Mononuclear cell (primary cell): Measurements from ENCODE around the gene FAM20C. TPM values are rescaled to one million over a fixed set of nuclear protein-coding genes. Genes with fewer than 3 reads are reported as not detected.

Experiments used
- H3K27me3 ChIP-seq: 2 replicates; pipeline ENCODE4 v1.6.0; 2011; ENCODE audit warnings: low read length, control low read depth; ENCODE audit not compliant: insufficient read depth
- H3K4me1 ChIP-seq: 2 replicates; pipeline ENCODE4 v1.5.1; 2011; ENCODE audit warnings: mild to moderate bottlenecking, low read length, control low read depth; ENCODE audit not compliant: insufficient read depth
- H3K4me3 ChIP-seq: 2 replicates; pipeline ENCODE4 v1.5.1; 2011; ENCODE audit warnings: mild to moderate bottlenecking, low read length, moderate library complexity
- H3K9me3 ChIP-seq: 2 replicates; pipeline ENCODE4 v1.5.1; 2011; ENCODE audit warnings: low read depth, mild to moderate bottlenecking, control low read depth, low read length
- total RNA-seq: library from RNA; depleted of rRNA; stranded (reverse); fragments of >200 nt; gene quantifications from one replicate; pipeline ENCODE4 v1.2.3, GENCODE V29; 2012

The FAM20C gene
- total RNA-seq, result 15.3 TPM

- Histone ChIP-seq H3K9me3 (no peaks in the 10 kb centered on the region), H3K4me1 (peaks cover 19% of the 10 kb centered on the region), H3K4me3 (peak within 1 kb of the TSS; percentile 38), H3K27me3 (peaks cover 3% of the 10 kb centered on the region)
Observed at GRCh38 chr7:191981-192649, at the start of gene FAM20C. TSS of gene FAM20C (plus strand) at chr7:192571. CDS start at chr7:193200, 629 bp downstream.

GRCh38 chr7:143145-143751 lies 49.1 kb upstream of the FAM20C start:
- Histone ChIP-seq H3K9me3 (no peaks in the 10 kb centered on the region), H3K4me3 (no peak overlapping the region), H3K27me3 (no peaks in the 10 kb centered on the region), H3K4me1 (peaks cover 12% of the 10 kb centered on the region)

GRCh38 chr7:143811-144453 lies 48.4 kb upstream of the FAM20C start:
- no peaks in the 10 kb centered on the region for H3K9me3 ChIP-seq
- no peaks in the 10 kb centered on the region for H3K27me3 ChIP-seq
- H3K4me1 ChIP-seq, result peaks cover 12% of the 10 kb centered on the region
- no peak overlapping the region for H3K4me3 ChIP-seq

- no peaks in the 10 kb centered on the region for H3K9me3 ChIP-seq
- no peaks in the 10 kb centered on the region for H3K27me3 ChIP-seq
- no peak overlapping the region for H3K4me3 ChIP-seq
- peaks cover 12% of the 10 kb centered on the region for H3K4me1 ChIP-seq
Observed at GRCh38 chr7:144454-144826, 47.9 kb upstream of the FAM20C start.

- Histone ChIP-seq H3K27me3 (no peaks in the 10 kb centered on the region), H3K4me3 (no peak overlapping the region), H3K9me3 (no peaks in the 10 kb centered on the region), H3K4me1 (peaks cover 26% of the 10 kb centered on the region)
Observed at GRCh38 chr7:145863-146262, 46.5 kb upstream of the FAM20C start.

GRCh38 chr7:148543-148931 lies 43.8 kb upstream of the FAM20C start:
- Histone ChIP-seq H3K4me1 (peaks cover 40% of the 10 kb centered on the region), H3K27me3 (no peaks in the 10 kb centered on the region), H3K4me3 (peak overlapping the region; percentile 54), H3K9me3 (no peaks in the 10 kb centered on the region)

- H3K4me3 ChIP-seq, result peak overlapping the region; percentile 54
- peaks cover 34% of the 10 kb centered on the region for H3K4me1 ChIP-seq
- no peaks in the 10 kb centered on the region for H3K9me3 ChIP-seq
- H3K27me3 ChIP-seq, result no peaks in the 10 kb centered on the region
Observed at GRCh38 chr7:148932-149790, 43.2 kb upstream of the FAM20C start.

GRCh38 chr7:149791-150636 lies 42.4 kb upstream of the FAM20C start:
- H3K4me3 ChIP-seq, result peak overlapping the region; percentile 54
- H3K9me3 ChIP-seq, result no peaks in the 10 kb centered on the region
- H3K27me3 ChIP-seq, result no peaks in the 10 kb centered on the region

GRCh38 chr7:150811-151221 lies 41.6 kb upstream of the FAM20C start:
- H3K4me1 ChIP-seq, result peaks cover 29% of the 10 kb centered on the region
- H3K4me3 ChIP-seq, result no peak overlapping the region
- H3K9me3 ChIP-seq, result no peaks in the 10 kb centered on the region
- H3K27me3 ChIP-seq, result no peaks in the 10 kb centered on the region

More at GRCh38 chr7:149791-150636, 42.4 kb upstream of the FAM20C start:
- H3K4me1 ChIP-seq, result peaks cover 29% of the 10 kb centered on the region

GRCh38 chr7:151346-152050 lies 40.9 kb upstream of the FAM20C start:
- Histone ChIP-seq H3K27me3 (no peaks in the 10 kb centered on the region), H3K9me3 (no peaks in the 10 kb centered on the region), H3K4me3 (no peak overlapping the region), H3K4me1 (peaks cover 29% of the 10 kb centered on the region)

GRCh38 chr7:152702-153391 lies 39.5 kb upstream of the FAM20C start:
- no peaks in the 10 kb centered on the region for H3K27me3 ChIP-seq
- no peaks in the 10 kb centered on the region for H3K9me3 ChIP-seq
- H3K4me3 ChIP-seq, result no peak overlapping the region
- H3K4me1 ChIP-seq, result peaks cover 29% of the 10 kb centered on the region

- Histone ChIP-seq H3K4me1 (peaks cover 29% of the 10 kb centered on the region), H3K9me3 (no peaks in the 10 kb centered on the region), H3K27me3 (no peaks in the 10 kb centered on the region), H3K4me3 (no peak overlapping the region)
Observed at GRCh38 chr7:153604-154003, 38.8 kb upstream of the FAM20C start.

- H3K27me3 ChIP-seq, result no peaks in the 10 kb centered on the region
- H3K4me3 ChIP-seq, result no peak overlapping the region
- H3K9me3 ChIP-seq, result no peaks in the 10 kb centered on the region
- peaks cover 29% of the 10 kb centered on the region for H3K4me1 ChIP-seq
Observed at GRCh38 chr7:154096-154799, 38.1 kb upstream of the FAM20C start.
